Jurkat, Clone E6-1 (cell line): Measurements from ENCODE around the gene SEC24C.
"Not testable (repeated sequence)": the region's sequence is repeated elsewhere in the genome, so short reads cannot be mapped to it uniquely, and the experiment has no call there.

Source experiments
- DNase-seq: peaks from one replicate; pipeline ENCODE4 v3.0.0-alpha.2; 2011; ENCODE audit warnings: low read depth, low spot score
- H3K4me3 ChIP-seq: 2 replicates; pipeline ENCODE4 v1.5.1; 2011; ENCODE audit warnings: mild to moderate bottlenecking, low read length, control low read depth, moderate library complexity

The SEC24C gene

DNA sequence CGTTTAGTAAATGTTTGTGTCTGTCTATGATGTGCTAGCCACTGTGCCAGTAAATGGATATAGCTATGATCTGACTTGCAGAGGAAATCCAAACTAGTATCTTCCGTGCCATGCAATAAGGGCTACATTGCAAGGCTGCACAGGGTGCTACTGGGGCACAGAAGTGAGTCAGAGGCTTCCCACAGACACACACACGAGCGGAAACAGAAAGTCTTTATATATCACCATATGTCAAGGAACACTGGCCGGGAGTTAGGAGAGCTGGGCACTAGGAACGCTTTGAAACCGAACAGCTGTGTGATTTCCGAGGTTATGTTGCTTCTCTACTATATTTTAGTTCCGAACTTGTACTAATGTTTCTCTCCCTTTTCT lies 14.4 kb upstream of the SEC24C start:
- H3K4me3 ChIP-seq: peak overlapping the region; percentile 90
- DNase-seq: not testable (repeated sequence)

DNA sequence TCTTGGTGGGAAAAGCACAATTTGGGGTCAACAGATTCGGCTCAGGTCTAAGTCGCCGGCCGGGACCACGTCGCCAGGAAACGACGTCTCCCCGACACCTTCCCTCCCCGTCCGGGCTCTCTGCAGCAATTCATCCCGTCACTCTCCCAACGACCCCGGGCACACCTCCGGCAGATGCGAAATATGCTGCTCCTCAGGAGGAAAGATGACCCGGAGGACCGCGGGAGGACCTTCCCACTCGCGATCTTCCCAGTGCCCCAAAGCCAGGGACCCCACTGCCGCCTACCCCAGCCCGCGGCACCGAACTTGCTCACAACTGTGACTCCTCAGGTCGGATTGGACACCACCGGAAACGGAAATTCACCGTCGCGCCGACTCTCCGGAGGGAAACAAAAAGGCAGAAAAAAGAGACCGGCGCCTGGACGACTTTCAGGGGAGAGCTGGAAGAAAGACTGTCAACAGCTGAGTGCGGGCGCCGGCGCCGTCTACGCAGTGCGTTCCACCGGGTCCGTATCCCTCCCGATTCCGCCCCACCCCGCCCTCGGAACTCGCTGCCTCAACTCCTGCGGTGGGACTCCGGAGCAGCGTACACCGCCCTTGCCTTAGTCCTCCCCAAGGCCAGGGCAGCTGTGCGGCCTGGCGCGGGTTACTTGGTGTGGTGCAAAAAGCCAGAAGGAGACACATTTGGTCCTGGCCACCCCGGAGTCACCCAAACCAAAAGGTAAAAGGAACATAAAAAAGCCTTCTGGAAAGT lies 13.8 kb upstream of the SEC24C start:
- peak; percentile 89 for DNase-seq
- peak overlapping the region; percentile 90 for H3K4me3 ChIP-seq

DNA sequence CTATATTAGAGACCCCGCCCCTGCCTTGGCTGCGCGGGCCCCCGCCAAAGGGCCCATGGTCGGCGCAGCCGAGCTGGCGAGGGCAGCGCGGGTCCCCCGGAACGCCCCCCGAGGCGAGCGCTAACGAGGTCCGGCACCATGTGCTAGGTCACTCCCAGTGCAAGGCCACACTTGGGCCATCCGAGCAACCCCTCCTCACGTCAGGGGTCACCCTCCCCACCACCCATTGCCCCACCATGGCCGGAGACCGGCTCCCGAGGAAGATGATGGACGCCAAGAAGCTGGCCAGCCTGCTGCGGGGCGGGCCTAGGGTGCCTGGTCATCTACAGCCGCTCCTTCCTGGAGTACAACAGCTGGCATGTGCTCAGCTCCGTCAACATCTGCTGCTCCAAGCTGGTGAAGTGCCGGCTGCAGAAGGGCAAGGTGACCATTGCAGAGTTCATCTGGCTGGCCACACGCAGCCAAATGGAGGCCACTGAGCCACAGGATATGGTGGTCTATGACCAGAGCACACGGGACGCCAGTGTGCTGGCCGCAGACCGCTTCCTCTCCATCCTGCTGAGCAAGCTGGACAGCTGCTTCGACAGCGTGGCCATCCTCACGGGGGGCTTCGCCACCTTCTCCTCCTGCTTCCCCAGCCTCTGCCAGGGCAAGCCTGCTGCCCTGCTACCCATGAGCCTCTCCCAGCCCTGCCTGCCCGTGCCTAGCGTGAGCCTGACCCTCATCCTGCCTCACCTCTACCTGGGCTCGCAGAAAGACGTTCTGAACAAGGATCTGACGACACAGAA lies 12.4 kb upstream of the SEC24C start:
- no peak for DNase-seq
- H3K4me3 ChIP-seq: no peak overlapping the region

DNA sequence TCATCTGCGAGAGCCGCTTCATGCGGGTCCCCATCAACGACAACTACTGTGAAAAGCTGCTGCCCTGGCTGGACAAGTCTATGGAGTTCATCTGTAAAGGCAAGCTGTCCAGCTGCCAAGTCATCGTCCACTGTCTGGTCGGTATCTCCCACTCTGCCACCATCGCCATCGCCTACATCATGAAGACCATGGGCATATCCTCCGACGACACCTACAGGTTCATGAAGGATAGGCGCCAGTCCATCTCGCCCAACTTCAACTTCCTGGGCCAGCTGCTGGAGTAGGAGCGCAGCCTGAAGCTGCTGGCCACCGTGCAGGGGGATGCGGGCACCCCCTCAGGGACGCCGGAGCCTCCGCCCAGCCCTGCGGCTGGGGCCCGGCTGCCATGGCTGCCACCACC lies 11.7 kb upstream of the SEC24C start:
- DNase-seq: no peak
- H3K4me3 ChIP-seq: no peak overlapping the region

DNA sequence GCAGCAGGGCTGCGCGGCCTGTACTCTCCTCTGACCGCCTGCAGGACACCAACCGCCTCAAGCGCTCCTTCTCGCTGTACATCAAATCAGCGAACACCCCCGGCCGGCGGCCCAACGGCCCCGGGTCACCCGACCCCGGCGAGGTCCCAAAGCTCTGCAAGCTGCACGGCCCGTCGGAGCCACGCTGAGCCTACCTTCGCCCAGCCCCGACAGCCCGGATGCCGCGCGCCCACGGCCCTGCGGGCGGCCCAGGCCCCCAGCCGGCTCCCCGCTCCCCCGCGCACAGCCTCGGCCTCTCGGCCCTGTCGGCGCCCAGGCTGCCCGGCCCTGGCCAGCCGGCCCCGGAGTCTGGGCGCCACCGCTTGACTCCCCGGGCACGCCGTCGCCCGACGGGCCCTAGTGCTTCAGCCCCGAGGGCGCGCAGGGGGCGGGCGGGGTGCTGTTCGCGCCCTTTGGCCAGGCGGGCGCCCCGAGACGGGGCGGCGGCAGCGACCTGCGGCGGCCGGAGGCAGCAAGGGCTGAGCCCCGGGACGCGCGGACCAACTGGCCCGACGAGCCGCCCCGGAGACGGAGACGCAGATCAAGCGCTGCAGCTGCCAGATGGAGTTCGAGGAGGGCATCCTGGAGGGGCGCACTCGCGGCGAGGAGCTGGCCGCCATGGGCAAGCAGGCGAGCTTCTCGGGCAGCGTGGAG lies 11.1 kb upstream of the SEC24C start:
- no peak overlapping the region for H3K4me3 ChIP-seq
- DNase-seq: no peak

DNA sequence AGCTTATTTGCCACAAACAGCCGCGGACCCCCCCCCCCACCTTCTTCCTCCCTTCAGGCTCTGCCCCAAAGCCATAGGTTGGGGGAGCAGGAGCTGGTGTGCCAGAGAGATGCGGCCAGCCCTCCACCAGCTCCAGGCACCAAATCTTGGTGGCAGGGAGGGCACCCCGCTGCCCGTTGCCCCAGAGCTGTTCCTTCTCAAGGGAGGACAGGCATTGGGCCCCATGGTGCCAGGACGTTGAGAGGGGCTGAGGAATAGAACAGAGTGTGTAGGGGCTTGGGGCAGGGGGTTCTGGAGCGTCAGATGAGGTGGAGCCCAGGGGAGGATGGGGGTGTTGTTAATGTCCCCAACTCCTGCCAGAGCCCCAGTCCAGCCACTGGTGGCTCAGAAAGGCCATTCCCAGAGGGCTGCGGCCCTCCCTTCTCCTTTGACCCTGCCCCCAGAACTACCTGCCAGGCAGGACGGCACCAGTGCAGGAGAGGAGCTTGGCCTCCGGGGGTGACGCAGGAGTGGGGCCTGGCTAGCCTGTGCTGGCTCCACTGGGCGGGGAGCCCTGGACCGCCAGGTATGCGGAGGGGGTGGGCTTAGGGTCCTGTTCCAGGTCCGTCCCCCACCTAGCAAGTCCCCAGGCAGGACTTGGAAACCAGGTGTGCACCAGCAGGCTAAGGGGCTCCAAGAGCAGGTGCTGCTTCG lies 10.0 kb upstream of the SEC24C start:
- no peak for DNase-seq
- H3K4me3 ChIP-seq: no peak overlapping the region

DNA sequence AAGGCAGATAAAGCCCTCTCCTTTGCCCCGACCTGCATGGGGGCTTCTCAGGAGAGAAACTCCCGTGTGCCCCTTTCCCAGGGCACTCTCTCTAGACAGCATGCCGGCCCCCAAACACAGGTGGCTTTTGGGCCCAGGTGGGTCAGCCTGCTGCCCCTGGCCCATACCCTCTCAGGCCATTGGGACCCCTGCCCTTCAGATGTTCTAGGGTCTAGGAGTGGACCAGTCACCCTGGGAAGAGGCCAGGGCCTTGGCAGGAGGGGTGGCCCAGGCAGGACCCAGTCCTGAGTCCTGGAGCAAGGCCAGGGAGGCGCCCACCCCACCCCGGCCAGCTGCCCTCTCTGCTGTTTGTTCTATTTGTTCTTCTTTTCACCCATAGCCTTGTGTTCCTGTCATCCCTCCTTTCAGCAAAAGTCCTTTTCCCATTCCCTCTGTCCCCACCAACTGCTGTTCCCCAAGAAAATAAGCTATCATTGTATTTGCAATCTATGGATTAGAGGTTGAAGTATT lies 9.3 kb upstream of the SEC24C start:
- no peak for DNase-seq
- H3K4me3 ChIP-seq: no peak overlapping the region

DNA sequence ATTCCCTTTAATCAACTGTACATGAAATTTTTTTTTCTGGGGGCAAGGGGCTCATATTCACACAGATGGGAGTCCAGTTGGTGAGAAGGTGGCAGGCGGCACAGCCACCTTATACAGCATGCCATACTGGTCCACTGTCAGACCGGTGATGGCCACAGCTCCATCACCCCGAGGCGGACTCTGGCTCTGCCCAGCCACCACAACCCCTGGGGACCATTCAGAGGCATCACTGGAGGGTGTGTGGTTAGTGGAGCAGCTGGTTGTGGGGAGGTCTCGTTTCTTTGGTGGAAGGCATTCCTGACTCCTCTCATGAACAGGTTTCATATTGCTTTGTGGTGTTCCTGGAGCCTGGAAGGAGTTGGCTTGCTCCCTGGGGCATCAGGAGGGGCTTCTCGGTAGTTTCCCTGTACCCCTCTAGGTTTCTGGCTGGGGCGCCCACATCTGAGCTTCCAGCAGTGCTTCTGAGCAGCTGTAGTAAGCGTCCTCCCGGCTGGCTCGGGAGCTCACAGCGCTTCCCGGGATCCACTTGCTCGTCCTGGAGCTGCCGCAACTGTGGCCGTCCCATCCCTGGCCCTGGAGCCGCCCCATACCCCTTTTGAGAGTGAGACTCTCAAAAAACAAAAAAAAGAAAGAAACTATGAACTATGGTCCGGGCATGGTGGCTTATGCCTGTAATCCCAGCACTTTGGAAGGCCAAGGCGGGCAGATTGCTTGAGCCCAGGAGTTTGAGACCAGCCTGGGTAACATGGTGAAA lies 3.5 kb upstream of the SEC24C start:
- not testable (repeated sequence) for H3K4me3 ChIP-seq, DNase-seq

DNA sequence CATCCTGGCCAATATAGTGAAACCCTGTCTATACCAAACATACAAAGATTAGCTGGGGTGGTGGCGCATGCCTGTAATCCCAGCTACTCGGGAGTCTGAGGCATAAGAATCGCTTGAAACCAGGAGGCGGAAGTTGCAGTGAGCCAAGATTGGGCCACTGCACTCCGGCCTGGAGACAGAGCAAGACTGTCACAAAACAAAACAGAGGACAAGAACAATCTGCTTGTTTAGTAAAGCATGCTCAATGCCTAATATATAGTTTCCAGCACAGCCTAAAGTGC lies 1.8 kb upstream of the SEC24C start:
- no peak overlapping the region for H3K4me3 ChIP-seq
- DNase-seq: no peak

DNA sequence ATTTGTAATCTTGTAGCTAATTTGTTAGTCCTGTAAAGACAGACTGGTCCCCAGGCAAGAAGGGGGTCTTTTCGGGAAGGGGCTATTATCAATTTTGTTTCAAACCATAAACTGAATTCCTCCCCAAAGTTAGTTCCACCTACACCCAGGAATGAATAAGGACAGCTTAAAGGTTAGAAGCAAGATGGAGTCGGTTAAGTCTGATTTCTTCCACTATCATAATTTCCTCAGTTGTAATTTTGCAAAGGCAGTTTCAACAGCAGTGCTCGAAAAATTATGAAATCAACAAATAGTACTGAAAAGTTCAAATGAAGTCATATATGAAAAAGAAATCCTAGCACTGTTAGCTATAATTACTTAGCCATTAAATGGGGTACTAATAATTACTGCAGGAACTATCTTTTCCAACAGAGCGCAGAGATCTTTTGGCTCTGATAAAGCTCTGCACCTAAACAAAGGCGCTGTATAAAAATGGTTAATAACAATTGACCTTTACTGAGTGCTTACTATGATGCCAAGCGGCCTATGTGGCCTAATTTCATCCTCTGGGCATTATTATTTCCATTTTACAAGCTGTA lies 756 bp upstream of the SEC24C start:
- H3K4me3 ChIP-seq: peak overlapping the region; percentile 77
- DNase-seq: no peak

DNA sequence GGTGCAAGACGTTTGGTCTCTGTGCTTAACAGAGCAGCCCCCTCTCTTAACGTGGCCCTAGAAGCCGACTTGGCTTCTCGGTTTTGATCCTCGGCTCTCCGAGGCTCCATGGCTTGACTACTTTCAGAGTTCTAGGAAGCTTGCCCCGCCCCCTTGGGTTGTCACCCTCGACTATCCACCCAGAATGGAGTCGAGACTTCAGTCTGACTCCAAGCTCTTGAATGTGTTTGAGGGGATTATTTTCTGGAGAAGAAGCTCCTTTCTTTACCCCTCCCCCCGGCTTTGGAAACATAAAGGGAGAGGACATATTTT lies 448 bp downstream of the SEC24C start:
- DNase-seq: no peak
- H3K4me3 ChIP-seq: peak overlapping the region; percentile 77

DNA sequence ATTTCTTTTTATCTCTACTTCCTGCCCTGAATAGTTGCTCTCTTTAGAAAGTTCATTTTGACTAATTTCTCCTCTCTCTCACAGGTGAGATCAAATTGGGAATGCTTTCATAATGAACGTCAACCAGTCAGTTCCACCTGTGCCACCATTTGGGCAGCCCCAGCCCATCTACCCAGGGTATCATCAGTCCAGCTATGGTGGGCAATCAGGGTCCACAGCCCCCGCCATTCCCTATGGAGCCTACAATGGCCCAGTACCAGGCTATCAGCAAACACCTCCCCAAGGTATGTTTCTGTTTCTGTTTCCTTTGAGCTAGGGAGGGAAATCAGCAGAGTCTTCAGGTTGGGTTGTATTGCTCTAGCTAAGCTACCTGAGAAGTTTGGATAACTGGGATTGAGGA lies 2.5 kb downstream of the SEC24C start:
- no peak for DNase-seq
- no peak overlapping the region for H3K4me3 ChIP-seq

DNA sequence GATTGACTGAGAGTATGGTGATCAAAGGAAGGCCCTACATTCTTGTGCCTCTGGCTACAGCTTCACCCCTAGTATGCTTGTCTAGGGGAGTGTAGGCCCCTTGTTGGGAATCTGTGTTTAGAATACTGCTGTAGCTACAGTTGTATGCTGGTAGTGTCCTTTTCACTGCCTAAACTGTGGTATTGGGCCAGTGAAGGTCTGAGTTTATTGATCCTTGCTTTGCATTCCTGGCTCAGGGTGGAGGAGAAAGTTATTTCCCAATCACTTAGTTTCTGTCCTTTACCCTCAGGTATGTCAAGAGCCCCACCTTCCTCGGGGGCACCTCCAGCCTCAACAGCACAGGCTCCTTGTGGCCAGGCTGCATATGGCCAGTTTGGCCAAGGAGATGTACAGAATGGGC lies 6.6 kb downstream of the SEC24C start:
- DNase-seq: no peak
- no peak overlapping the region for H3K4me3 ChIP-seq

DNA sequence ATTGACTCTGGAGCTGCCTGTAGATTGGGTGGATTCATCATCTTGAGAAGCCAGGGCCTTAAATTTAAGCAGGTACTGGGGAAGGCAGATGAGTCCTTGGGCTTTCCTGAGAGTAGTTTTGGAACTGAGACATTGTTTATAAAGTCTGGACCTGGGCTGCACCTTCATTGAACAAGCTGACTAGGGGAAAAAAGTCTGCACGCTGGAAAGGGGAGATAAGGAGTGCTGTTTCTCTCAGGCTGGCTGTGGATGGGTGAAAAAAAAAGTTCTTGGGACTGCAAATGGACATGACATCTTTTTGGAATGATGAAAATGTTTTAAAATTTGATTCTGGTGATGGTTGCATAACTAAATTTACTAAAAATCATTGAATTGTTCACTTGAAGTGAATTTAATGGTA lies 12.0 kb downstream of the SEC24C start:
- no peak overlapping the region for H3K4me3 ChIP-seq
- DNase-seq: no peak

DNA sequence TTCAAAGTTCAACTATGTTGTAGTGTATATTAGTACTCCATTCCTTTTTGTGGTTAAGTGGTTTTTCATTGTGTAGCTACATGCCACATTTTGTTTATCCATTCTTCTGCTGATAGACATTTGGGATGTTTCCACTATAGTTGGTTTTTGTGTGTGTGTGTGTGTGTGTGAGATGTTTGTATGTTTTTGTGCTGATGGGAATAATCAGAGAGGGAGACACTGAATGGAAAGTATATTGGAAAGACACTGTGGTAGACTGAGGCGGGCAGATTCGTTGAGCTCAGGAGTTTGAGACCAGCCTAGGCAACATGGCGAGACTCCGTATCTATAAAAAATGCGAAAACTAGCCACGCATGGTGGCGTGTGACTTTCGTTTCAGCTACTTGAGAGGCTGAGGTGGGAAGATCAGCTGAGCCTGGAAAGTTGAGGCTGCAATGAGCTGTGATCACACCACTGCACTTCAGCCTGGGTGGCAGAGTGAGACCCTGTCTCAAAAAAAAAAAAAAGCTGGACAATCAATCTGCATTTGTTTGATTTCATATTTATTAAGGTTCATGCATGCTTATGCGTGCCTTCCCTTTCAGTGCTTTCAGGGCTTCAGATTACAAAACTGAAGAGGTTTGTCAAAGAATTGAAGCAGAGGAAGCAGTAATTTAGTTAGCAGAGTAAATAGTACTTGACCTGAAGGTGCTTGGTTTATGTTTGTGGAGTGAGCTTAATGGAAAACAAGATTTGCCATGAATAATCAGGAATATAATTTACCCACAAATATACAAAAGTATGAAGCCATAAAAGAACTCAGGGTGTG lies 14.7 kb downstream of the SEC24C start:
- DNase-seq: no peak
- H3K4me3 ChIP-seq: no peak overlapping the region

DNA sequence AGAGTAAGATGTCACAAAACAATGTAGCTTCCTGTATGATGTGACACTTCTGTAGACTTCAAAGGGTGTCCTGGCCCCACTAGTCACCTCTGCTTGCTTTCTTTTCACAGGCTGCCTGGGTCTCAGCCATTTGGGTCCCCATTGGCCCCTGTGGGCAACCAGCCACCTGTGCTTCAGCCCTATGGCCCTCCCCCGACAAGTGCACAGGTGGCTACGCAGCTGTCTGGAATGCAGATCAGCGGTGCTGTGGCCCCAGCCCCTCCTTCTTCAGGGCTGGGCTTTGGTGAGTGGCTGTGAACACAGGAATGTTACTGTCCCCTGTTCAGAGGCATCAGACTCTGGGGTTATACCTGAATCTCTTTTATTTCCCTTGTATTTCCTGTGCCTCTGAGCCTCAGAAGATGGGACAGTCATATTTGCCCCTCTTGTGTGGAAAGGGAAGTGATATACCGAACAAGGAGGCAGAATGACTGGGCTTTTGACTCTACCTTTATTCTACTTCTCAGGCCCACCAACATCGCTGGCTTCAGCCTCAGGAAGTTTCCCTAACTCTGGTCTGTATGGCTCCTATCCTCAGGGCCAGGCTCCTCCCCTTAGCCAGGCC lies 15.4 kb downstream of the SEC24C start:
- H3K4me3 ChIP-seq: no peak overlapping the region
- peak; percentile 44 for DNase-seq

DNA sequence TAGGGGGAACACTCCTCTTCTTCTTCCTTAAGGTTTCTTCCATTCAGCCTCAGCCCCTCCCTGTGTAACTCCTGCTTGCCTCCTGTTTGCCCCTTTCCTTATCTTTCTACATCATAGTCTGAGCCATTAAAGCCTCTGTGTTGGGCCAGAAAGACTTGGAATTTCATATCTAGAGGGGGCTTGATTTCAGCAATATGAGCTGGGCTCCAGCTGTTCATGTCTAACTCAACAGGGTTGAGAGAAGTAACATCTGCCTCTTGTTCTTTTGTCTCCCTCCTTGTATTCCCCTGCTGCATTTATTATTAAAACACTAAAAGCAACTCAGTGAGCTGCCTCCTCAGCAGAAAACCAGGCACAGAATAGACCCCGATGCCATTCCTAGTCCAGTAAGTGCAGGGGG lies 17.6 kb downstream of the SEC24C start:
- no peak overlapping the region for H3K4me3 ChIP-seq
- no peak for DNase-seq

DNA sequence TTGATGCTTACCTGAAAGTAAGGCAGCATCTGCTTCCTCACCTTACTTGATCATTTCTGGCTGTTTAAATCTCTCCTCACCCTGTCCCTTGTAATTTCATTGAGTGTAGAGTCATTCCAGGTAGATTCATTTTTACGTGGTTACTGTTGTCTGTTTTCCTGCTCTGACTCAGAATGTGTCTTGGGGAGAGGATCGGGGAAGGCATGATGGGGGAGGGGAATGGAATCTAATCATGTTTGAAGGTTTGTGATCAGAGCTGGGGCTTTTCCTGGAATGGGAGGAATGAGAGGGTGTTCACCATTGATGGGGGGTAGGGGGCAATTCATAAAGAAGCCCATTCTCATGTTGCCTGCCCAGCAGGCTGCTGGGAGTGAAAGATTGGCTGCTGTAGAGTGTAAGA lies 18.7 kb downstream of the SEC24C start:
- DNase-seq: no peak
- no peak overlapping the region for H3K4me3 ChIP-seq
